Right ventricle myocardium inferior (tissue), 1 donor: ENCODE data around the gene HSPA9. TPM values are rescaled to one million over a fixed set of nuclear protein-coding genes. Genes with fewer than 3 reads are reported as not detected.

Experiments used
- ATAC-seq: fragments of 200-7000 bp; cut with Tn5 transposase; one replicate; pipeline ENCODE4 v1.9.1; 2020; ENCODE audit warnings: mild to moderate bottlenecking, moderate library complexity
- DNase-seq: peaks from one replicate; pipeline ENCODE4 v3.0.0; 2021; ENCODE audit errors: missing footprints
- intact Hi-C: fragments of 100-400 bp; cut with DNase I; formaldehyde crosslinking; loops from one replicate; pipeline ENCODE4 v1.11.0; 2022
- total RNA-seq: library from RNA; stranded (reverse); fragmentation: NEBNext Ultra II Directional; extraction: Animal tissue kit (Norgen Biotek cat#: 25700); gene quantifications from one replicate; pipeline ENCODE4 v1.2.1, GENCODE V29; 2021
- donor health status: DM: no; HTN: yes; CAD: no; lungs with severe emphysema.

HSPA9 gene
- total RNA-seq, 1 donor from 2014 or later: 308 TPM

GRCh38 chr5:138542180-138542955 is 32.8 kb downstream of the HSPA9 start:
- ATAC-seq (no peak), DNase-seq (no peak)
- intact Hi-C loops: loop anchor here (2.0 kb wide), 1 partner anchor 38 kb away; no protein-coding TSS in a partner anchor

- intact Hi-C loops: loop anchor here (2.0 kb wide), 1 partner anchor 37 kb away; no protein-coding TSS in a partner anchor
- ATAC-seq (no peak), DNase-seq (no peak)
Measured at GRCh38 chr5:138541511-138542179, 33.6 kb downstream of the HSPA9 start.

- ATAC-seq: no peak
- intact Hi-C loops: no loop called here
- no peak for DNase-seq
Measured at GRCh38 chr5:138539791-138540190, 35.4 kb downstream of the HSPA9 start.

- intact Hi-C loops: no loop called here
- DNase-seq (no peak), ATAC-seq (no peak)
Measured at GRCh38 chr5:138538943-138539627, 36.1 kb downstream of the HSPA9 start.

GRCh38 chr5:138536665-138537315 is 38.4 kb downstream of the HSPA9 start:
- ATAC-seq: peak; percentile 35
- intact Hi-C loops: no loop called here

GRCh38 chr5:138536215-138536614 is 39.0 kb downstream of the HSPA9 start:
- no peak for ATAC-seq
- DNase-seq: no peak
- intact Hi-C loops: no loop called here

More at GRCh38 chr5:138536665-138537315, 38.4 kb downstream of the HSPA9 start:
- no peak for DNase-seq

GRCh38 chr5:138533973-138534941 is 40.9 kb downstream of the HSPA9 start:
- intact Hi-C loops: no loop called here
- ATAC-seq (no peak), DNase-seq (no peak)

GRCh38 chr5:138529812-138530211 is 45.4 kb downstream of the HSPA9 start:
- intact Hi-C loops: no loop called here
- DNase-seq (no peak), ATAC-seq (no peak)

GRCh38 chr5:138528744-138529469 is 46.3 kb downstream of the HSPA9 start:
- DNase-seq: no peak
- intact Hi-C loops: no loop called here
- no peak for ATAC-seq

GRCh38 chr5:138528208-138528607 is 47.0 kb downstream of the HSPA9 start:
- ATAC-seq: no peak
- intact Hi-C loops: no loop called here
- no peak for DNase-seq

- ATAC-seq (no peak), DNase-seq (no peak)
- intact Hi-C loops: no loop called here
Measured at GRCh38 chr5:138527170-138527569, 48.0 kb downstream of the HSPA9 start.

GRCh38 chr5:138523406-138523805 is 51.8 kb downstream of the HSPA9 start:
- no peak for DNase-seq
- intact Hi-C loops: no loop called here
- no peak for ATAC-seq

GRCh38 chr5:138520971-138521370 is 54.2 kb downstream of the HSPA9 start:
- intact Hi-C loops: no loop called here
- DNase-seq (no peak), ATAC-seq (no peak)

GRCh38 chr5:138517437-138517836 is 57.8 kb downstream of the HSPA9 start:
- DNase-seq (no peak), ATAC-seq (no peak)
- intact Hi-C loops: no loop called here

GRCh38 chr5:138515556-138516245 is 59.5 kb downstream of the HSPA9 start:
- DNase-seq (no peak), ATAC-seq (no peak)
- intact Hi-C loops: no loop called here

GRCh38 chr5:138514021-138514420 is 61.2 kb downstream of the HSPA9 start:
- no peak for DNase-seq
- intact Hi-C loops: no loop called here
- no peak for ATAC-seq

GRCh38 chr5:138508958-138509357 is 66.2 kb downstream of the HSPA9 start:
- DNase-seq: no peak
- intact Hi-C loops: no loop called here
- ATAC-seq: no peak
